ENCODE data around the gene SLC22A17. TPM values are rescaled to one million over a fixed set of nuclear protein-coding genes. Genes with fewer than 3 reads are reported as not detected.

SLC22A17 gene
- total and polyA plus RNA-seq, 2 experiments from 2014 or later = 44.4 to 62.9 TPM

GRCh38 chr14:23355871-23356435, 3.3 kb upstream of the SLC22A17 start:
- no peak overlapping the region for H2AFZ ChIP-seq
- H3K79me2 ChIP-seq = peaks cover 3% of the 10 kb centered on the region
- peaks cover 3% of the 10 kb centered on the region for H4K20me1 ChIP-seq (ENCODE audit: insufficient read depth, poor library complexity, severe bottlenecking)
- H3K4me3 ChIP-seq = no peak overlapping the region
- DNase-seq (ENCODE audit: low spot score) = no peak
- H3K27me3 ChIP-seq = no peaks in the 10 kb centered on the region
- H3K27ac ChIP-seq = no peak overlapping the region
- H3K4me2 ChIP-seq = no peak overlapping the region
- WGBS (ENCODE audit: low lambda C conversion rate, missing lambda C conversion rate) = 95% methylated on average over 6 of the region's 6 CpGs
- no peaks in the 10 kb centered on the region for H3K36me3 ChIP-seq (replicated peaks; ENCODE audit: insufficient read depth, low read depth)
- TF ChIP-seq EZH2phosphoT487 (IDR thresholded peaks at IDR 0.05; ENCODE audit: low read depth, severe bottlenecking, unreplicated experiment) (no peak), CTCF (IDR thresholded peaks at IDR 0.05; ENCODE audit: poor library complexity) (no peak), EZH2 (IDR thresholded peaks at IDR 0.05; ENCODE audit: borderline replicate concordance) (no peak)
- H3K4me1 ChIP-seq (ENCODE audit: insufficient read depth) = no peaks in the 10 kb centered on the region
- no peaks in the 10 kb centered on the region for H3K9me3 ChIP-seq (ENCODE audit: low read depth)
- H3K9me2 ChIP-seq (replicated peaks; ENCODE audit: insufficient read depth) = no peaks in the 10 kb centered on the region

GRCh38 chr14:23354990-23355389, 2.3 kb upstream of the SLC22A17 start:
- Histone ChIP-seq H3K27ac (no peak overlapping the region), H2AFZ (no peak overlapping the region), H3K9me3 (ENCODE audit: low read depth) (no peaks in the 10 kb centered on the region), H3K4me2 (no peak overlapping the region), H3K79me2 (no peaks in the 10 kb centered on the region), H3K4me3 (no peak overlapping the region), H3K36me3 (replicated peaks; ENCODE audit: insufficient read depth, low read depth) (no peaks in the 10 kb centered on the region), H3K27me3 (no peaks in the 10 kb centered on the region), H3K4me1 (ENCODE audit: insufficient read depth) (no peaks in the 10 kb centered on the region), H3K9me2 (replicated peaks; ENCODE audit: insufficient read depth) (no peaks in the 10 kb centered on the region), H4K20me1 (ENCODE audit: insufficient read depth, poor library complexity, severe bottlenecking) (no peaks in the 10 kb centered on the region)
- DNase-seq (ENCODE audit: low spot score) = no peak
- WGBS (ENCODE audit: low lambda C conversion rate, missing lambda C conversion rate) = 89% methylated on average over 6 of the region's 6 CpGs
- TF ChIP-seq EZH2phosphoT487 (IDR thresholded peaks at IDR 0.05; ENCODE audit: low read depth, severe bottlenecking, unreplicated experiment) (no peak), EZH2 (IDR thresholded peaks at IDR 0.05; ENCODE audit: borderline replicate concordance) (no peak)

GRCh38 chr14:23353433-23353780, 720 bp upstream of the SLC22A17 start:
- H3K36me3 ChIP-seq (replicated peaks; ENCODE audit: insufficient read depth, low read depth) = no peaks in the 10 kb centered on the region
- TF ChIP-seq EZH2 (IDR thresholded peaks at IDR 0.05; ENCODE audit: borderline replicate concordance) (no peak), CTCF (IDR thresholded peaks at IDR 0.05; ENCODE audit: poor library complexity) (no peak), EZH2phosphoT487 (IDR thresholded peaks at IDR 0.05; ENCODE audit: low read depth, severe bottlenecking, unreplicated experiment) (no peak)
- no peak overlapping the region for H3K4me3 ChIP-seq
- peak overlapping the region; percentile 66 for H3K27ac ChIP-seq
- peak overlapping the region; percentile 99 for H3K4me2 ChIP-seq
- H4K20me1 ChIP-seq (ENCODE audit: insufficient read depth, poor library complexity, severe bottlenecking) = no peaks in the 10 kb centered on the region
- H3K9me3 ChIP-seq (ENCODE audit: low read depth) = no peaks in the 10 kb centered on the region
- no peak for DNase-seq (ENCODE audit: low spot score)
- H2AFZ ChIP-seq = no peak overlapping the region
- H3K9me2 ChIP-seq (replicated peaks; ENCODE audit: insufficient read depth) = no peaks in the 10 kb centered on the region
- H3K27me3 ChIP-seq = no peaks in the 10 kb centered on the region
- no peaks in the 10 kb centered on the region for H3K79me2 ChIP-seq
- 81% methylated on average over 5 of the region's 5 CpGs for WGBS (ENCODE audit: low lambda C conversion rate, missing lambda C conversion rate)
- H3K4me1 ChIP-seq (ENCODE audit: insufficient read depth) = no peaks in the 10 kb centered on the region

- Histone ChIP-seq H4K20me1 (ENCODE audit: insufficient read depth, poor library complexity, severe bottlenecking) (no peaks in the 10 kb centered on the region), H3K9me2 (replicated peaks; ENCODE audit: insufficient read depth) (no peaks in the 10 kb centered on the region), H2AFZ (peak overlapping the region; percentile 91), H3K79me2 (no peaks in the 10 kb centered on the region), H3K27ac (peak overlapping the region; percentile 29), H3K27me3 (no peaks in the 10 kb centered on the region), H3K9me3 (ENCODE audit: low read depth) (no peaks in the 10 kb centered on the region), H3K4me1 (ENCODE audit: insufficient read depth) (no peaks in the 10 kb centered on the region), H3K4me2 (peak overlapping the region; percentile 99), H3K36me3 (replicated peaks; ENCODE audit: insufficient read depth, low read depth) (no peaks in the 10 kb centered on the region), H3K4me3 (peak overlapping the region; percentile 68)
- WGBS (ENCODE audit: low lambda C conversion rate, missing lambda C conversion rate) = 14% methylated on average over 34 of the region's 61 CpGs
- DNase-seq (ENCODE audit: low spot score) = peak; percentile 42
- TF ChIP-seq CTCF (IDR thresholded peaks at IDR 0.05; ENCODE audit: poor library complexity) = peak; percentile 21
- TF ChIP-seq EZH2phosphoT487 (IDR thresholded peaks at IDR 0.05; ENCODE audit: low read depth, severe bottlenecking, unreplicated experiment) = no peak
- no peak for TF ChIP-seq EZH2 (IDR thresholded peaks at IDR 0.05; ENCODE audit: borderline replicate concordance)
Measured at GRCh38 chr14:23351681-23352505, 794 bp downstream of the SLC22A17 start.

Data from hepatocyte (in vitro differentiated cells).